ENCODE data around the gene C3AR1. TPM values are rescaled to one million over a fixed set of nuclear protein-coding genes. Genes with fewer than 3 reads are reported as not detected.
A peak's percentile ranks its signal among the peaks of the same experiment; 100 is the strongest.

The C3AR1 gene
- total RNA-seq, 1 donor from 2014 or later: 7.1 TPM

GRCh38 chr12:8028267-8028666 lies 37.9 kb downstream of the C3AR1 start:
- Mint-ChIP-seq H3K27me3 (ENCODE audit: low read depth, unreplicated experiment) (no peaks in the 10 kb centered on the region), H3K27ac (ENCODE audit: unreplicated experiment) (no peak overlapping the region), H3K9me3 (ENCODE audit: unreplicated experiment) (no peaks in the 10 kb centered on the region), H3K4me3 (ENCODE audit: unreplicated experiment) (no peak overlapping the region), H3K4me1 (ENCODE audit: low read depth, unreplicated experiment) (peaks cover 4% of the 10 kb centered on the region), H3K36me3 (ENCODE audit: low read depth, unreplicated experiment) (no peaks in the 10 kb centered on the region)
- H3K27ac ChIP-seq (ENCODE audit: low read depth, low read length): no peak overlapping the region
- no peak overlapping the region for H3K9ac ChIP-seq (ENCODE audit: low read length)
- H3K4me3 ChIP-seq (ENCODE audit: insufficient read depth, low read depth, low read length): no peak overlapping the region
- no peak for FAIRE-seq
- H3K36me3 ChIP-seq (ENCODE audit: insufficient read depth, low read length): no peaks in the 10 kb centered on the region
- H3K27me3 ChIP-seq (ENCODE audit: insufficient read depth, low read length): no peaks in the 10 kb centered on the region
- H4K20me1 ChIP-seq (ENCODE audit: insufficient read depth, low read length): no peaks in the 10 kb centered on the region
- no peaks in the 10 kb centered on the region for H3K9me3 ChIP-seq (ENCODE audit: insufficient read depth, low read depth, low read length)
- peaks cover 11% of the 10 kb centered on the region for H3K4me1 ChIP-seq (ENCODE audit: insufficient read depth, low read length)
- peaks cover 15% of the 10 kb centered on the region for H3K79me2 ChIP-seq (ENCODE audit: insufficient read depth, low read length)
- DNase-seq (ENCODE audit: low read depth): no peak
- H2AFZ ChIP-seq (ENCODE audit: low read depth, low read length): no peak overlapping the region
- H3K4me2 ChIP-seq (ENCODE audit: low read length): no peak overlapping the region
- TF ChIP-seq CTCF (IDR thresholded peaks at IDR 0.05; ENCODE audit: insufficient read depth, low read depth, low read length): no peak
- no peak for TF ChIP-seq EZH2 (IDR thresholded peaks at IDR 0.05; ENCODE audit: insufficient read depth, low read length)

- peak overlapping the region; percentile 62 for H3K27ac Mint-ChIP-seq (ENCODE audit: unreplicated experiment)
- H3K4me1 Mint-ChIP-seq (ENCODE audit: low read depth, unreplicated experiment): peaks cover 4% of the 10 kb centered on the region
- Histone ChIP-seq H3K27ac (ENCODE audit: low read depth, low read length) (no peak overlapping the region), H3K79me2 (ENCODE audit: insufficient read depth, low read length) (peaks cover 11% of the 10 kb centered on the region), H3K36me3 (ENCODE audit: insufficient read depth, low read length) (no peaks in the 10 kb centered on the region), H3K27me3 (ENCODE audit: insufficient read depth, low read length) (no peaks in the 10 kb centered on the region), H3K9me3 (ENCODE audit: insufficient read depth, low read depth, low read length) (no peaks in the 10 kb centered on the region), H3K4me3 (ENCODE audit: insufficient read depth, low read depth, low read length) (no peak overlapping the region), H3K4me2 (ENCODE audit: low read length) (peak overlapping the region; percentile 84), H3K9ac (ENCODE audit: low read length) (no peak overlapping the region), H2AFZ (ENCODE audit: low read depth, low read length) (no peak overlapping the region), H3K4me1 (ENCODE audit: insufficient read depth, low read length) (peaks cover 8% of the 10 kb centered on the region), H4K20me1 (ENCODE audit: insufficient read depth, low read length) (no peaks in the 10 kb centered on the region)
- no peaks in the 10 kb centered on the region for H3K36me3 Mint-ChIP-seq (ENCODE audit: low read depth, unreplicated experiment)
- no peaks in the 10 kb centered on the region for H3K9me3 Mint-ChIP-seq (ENCODE audit: unreplicated experiment)
- no peak for FAIRE-seq
- H3K4me3 Mint-ChIP-seq (ENCODE audit: unreplicated experiment): peak overlapping the region; percentile 76
- no peaks in the 10 kb centered on the region for H3K27me3 Mint-ChIP-seq (ENCODE audit: low read depth, unreplicated experiment)
- DNase-seq (ENCODE audit: low read depth): no peak
- TF ChIP-seq CTCF (IDR thresholded peaks at IDR 0.05; ENCODE audit: insufficient read depth, low read depth, low read length) (no peak), EZH2 (IDR thresholded peaks at IDR 0.05; ENCODE audit: insufficient read depth, low read length) (no peak)
Observed at GRCh38 chr12:8027856-8028255, 38.3 kb downstream of the C3AR1 start.

DNA sequence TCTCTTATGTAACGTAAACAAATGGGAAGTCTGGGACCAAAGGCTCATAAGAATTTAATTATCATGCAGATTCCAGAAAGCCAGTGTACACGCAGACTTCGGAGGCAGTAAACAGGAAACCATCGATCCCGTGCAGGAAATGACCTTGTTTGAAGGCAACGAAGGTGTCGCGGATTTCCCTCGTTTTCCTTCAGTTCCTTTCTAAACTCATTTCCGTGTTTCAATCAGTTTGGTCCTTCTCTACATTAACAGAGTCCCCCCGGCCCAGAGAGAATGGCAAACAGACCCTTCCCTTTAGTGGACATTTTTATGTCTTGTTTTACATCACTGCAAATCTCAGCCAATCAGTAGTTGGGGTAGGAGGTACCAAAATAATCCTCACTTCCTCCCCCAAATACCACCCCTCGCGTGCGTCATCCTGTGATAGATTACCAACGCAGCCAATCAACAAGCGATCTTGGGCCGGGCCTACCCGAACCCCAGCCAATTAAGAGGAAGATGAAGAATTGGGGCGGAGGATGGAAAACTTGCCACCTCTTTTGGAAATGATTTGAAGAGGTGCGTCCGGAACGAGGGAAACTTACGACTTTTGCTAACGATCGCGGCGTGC lies 39.8 kb downstream of the C3AR1 start:
- TF ChIP-seq CTCF (IDR thresholded peaks at IDR 0.05; ENCODE audit: insufficient read depth, low read depth, low read length) (no peak), EZH2 (IDR thresholded peaks at IDR 0.05; ENCODE audit: insufficient read depth, low read length) (no peak)
- FAIRE-seq (peak; percentile 88), DNase-seq (ENCODE audit: low read depth) (peak; percentile 99)
- Mint-ChIP-seq H3K4me3 (ENCODE audit: unreplicated experiment) (peak overlapping the region; percentile 95), H3K27ac (ENCODE audit: unreplicated experiment) (peak overlapping the region; percentile 100), H3K36me3 (ENCODE audit: low read depth, unreplicated experiment) (no peaks in the 10 kb centered on the region), H3K9me3 (ENCODE audit: unreplicated experiment) (no peaks in the 10 kb centered on the region), H3K27me3 (ENCODE audit: low read depth, unreplicated experiment) (no peaks in the 10 kb centered on the region), H3K4me1 (ENCODE audit: low read depth, unreplicated experiment) (no peaks in the 10 kb centered on the region)
- Histone ChIP-seq H3K79me2 (ENCODE audit: insufficient read depth, low read length) (no peaks in the 10 kb centered on the region), H3K27me3 (ENCODE audit: insufficient read depth, low read length) (no peaks in the 10 kb centered on the region), H3K4me3 (ENCODE audit: insufficient read depth, low read depth, low read length) (peak overlapping the region; percentile 86), H3K36me3 (ENCODE audit: insufficient read depth, low read length) (no peaks in the 10 kb centered on the region), H3K9ac (ENCODE audit: low read length) (peak overlapping the region; percentile 97), H3K27ac (ENCODE audit: low read depth, low read length) (peak overlapping the region; percentile 100), H3K9me3 (ENCODE audit: insufficient read depth, low read depth, low read length) (no peaks in the 10 kb centered on the region), H4K20me1 (ENCODE audit: insufficient read depth, low read length) (no peaks in the 10 kb centered on the region), H3K4me2 (ENCODE audit: low read length) (peak overlapping the region; percentile 84), H3K4me1 (ENCODE audit: insufficient read depth, low read length) (peaks cover 3% of the 10 kb centered on the region), H2AFZ (ENCODE audit: low read depth, low read length) (peak overlapping the region; percentile 97)

Measured in astrocyte (in vitro differentiated cells and primary cell).